GM11168 (cell line): Measurements from ENCODE around the gene NAGA.

Experiments
- in situ Hi-C: fragments of 300-500 bp; cut with MboI; formaldehyde crosslinking; loops from one replicate; pipeline ENCODE4 v1.12.0; 2022; ENCODE audit warnings: low sequenced_read_pairs; ENCODE audit not compliant: unreplicated experiment

Gene NAGA

GRCh38 chr22:42077486-42078125 lies 7.0 kb upstream of the NAGA start:
- in situ Hi-C loops: loop anchor here (10.0 kb wide), 2 partner anchors 73 to 113 kb away; partner anchors contain the start of gene SEPTIN3

GRCh38 chr22:42076764-42077485 lies 6.3 kb upstream of the NAGA start:
- in situ Hi-C loops: loop anchor here (10.0 kb wide), 2 partner anchors 72 to 112 kb away; partner anchors contain the start of gene SEPTIN3

- in situ Hi-C loops: loop anchor here (10.0 kb wide), 2 partner anchors 70 to 110 kb away; partner anchors contain the start of gene SEPTIN3
Observed at GRCh38 chr22:42074846-42075676, 4.4 kb upstream of the NAGA start.

GRCh38 chr22:42074132-42074811 lies 3.7 kb upstream of the NAGA start, which contains the start of gene PHETA2:
Gene PHETA2 (plus strand): TSS chr22:42074248. CDS start chr22:42077294, 3,046 bp downstream.
- in situ Hi-C loops: loop anchor here (10.0 kb wide), 2 partner anchors 69 to 109 kb away; partner anchors contain the start of gene SEPTIN3

- in situ Hi-C loops: loop anchor here (10.0 kb wide), 2 partner anchors 69 to 109 kb away; partner anchors contain the start of gene SEPTIN3
Observed at GRCh38 chr22:42073621-42074041, 3.0 kb upstream of the NAGA start.

GRCh38 chr22:42072606-42073330 lies 2.2 kb upstream of the NAGA start:
- in situ Hi-C loops: loop anchor here (10.0 kb wide), 2 partner anchors 68 to 108 kb away; partner anchors contain the start of gene SEPTIN3

GRCh38 chr22:42071508-42071907 lies 896 bp upstream of the NAGA start:
- in situ Hi-C loops: loop anchor here (10.0 kb wide), 2 partner anchors 67 to 107 kb away; partner anchors contain the start of gene SEPTIN3

GRCh38 chr22:42069801-42070516 lies 653 bp downstream of the NAGA start:
- in situ Hi-C loops: loop anchor here (10.0 kb wide), 2 partner anchors 65 to 105 kb away; partner anchors contain the start of gene SEPTIN3

GRCh38 chr22:42068291-42068690 lies 2.3 kb downstream of the NAGA start:
- in situ Hi-C loops: no loop called here

- in situ Hi-C loops: no loop called here
Observed at GRCh38 chr22:42067671-42068251, 2.9 kb downstream of the NAGA start.

GRCh38 chr22:42066937-42067336 lies 3.7 kb downstream of the NAGA start:
- in situ Hi-C loops: no loop called here

GRCh38 chr22:42066126-42066761 lies 4.4 kb downstream of the NAGA start:
- in situ Hi-C loops: no loop called here

- in situ Hi-C loops: no loop called here
Observed at GRCh38 chr22:42065438-42066125, 5.0 kb downstream of the NAGA start.

GRCh38 chr22:42064629-42065028 lies 6.0 kb downstream of the NAGA start:
- in situ Hi-C loops: no loop called here

GRCh38 chr22:42062506-42063170 lies 8.0 kb downstream of the NAGA start:
- in situ Hi-C loops: no loop called here

- in situ Hi-C loops: no loop called here
Observed at GRCh38 chr22:42061041-42061440, 9.6 kb downstream of the NAGA start.
